ENCODE results near the gene PPM1F. TPM values are rescaled to one million over a fixed set of nuclear protein-coding genes. Genes with fewer than 3 reads are reported as not detected.
"Not testable (repeated sequence)": the region's sequence is repeated elsewhere in the genome, so short reads cannot be mapped to it uniquely, and the experiment has no call there.

Gene PPM1F
- total RNA-seq, 4 donors from 2014 or later = 13.8 to 28.9 (median 21.0) TPM

GRCh38 chr22:21940521-21940920 is 12.1 kb downstream of the PPM1F start:
- TF ChIP-seq CTCF (IDR thresholded peaks at IDR 0.05) (no peak), POLR2A (IDR thresholded peaks at IDR 0.05) (no peak)
- Histone ChIP-seq H3K27ac (peak overlapping the region in 3 of 4 donors; percentile 15 to 95 (median 90)), H3K36me3 (peaks cover 0 to 12% (median 0%) of the 10 kb centered on the region in 3 donors), H3K9me3 (no peaks in the 10 kb centered on the region), H3K4me3 (no peak overlapping the region), H3K27me3 (no peaks in the 10 kb centered on the region), H3K4me1 (peaks cover 0 to 55% (median 5%) of the 10 kb centered on the region in 4 donors)
- no peak for DNase-seq

- not testable (repeated sequence) for DNase-seq, H3K9me3 ChIP-seq, H3K36me3 ChIP-seq, H3K27me3 ChIP-seq, H3K4me3 ChIP-seq
- Histone ChIP-seq H3K4me1 (peaks cover 0 to 55% (median 5%) of the 10 kb centered on the region in 4 donors), H3K27ac (peak overlapping the region; percentile 15 to 95 (median 88))
These were observed 12.7 kb downstream of the PPM1F start for GRCh38 chr22:21939935-21940334.

GRCh38 chr22:21939461-21939913 is 13.2 kb downstream of the PPM1F start:
- H3K4me1 ChIP-seq = peaks cover 0 to 55% (median 5%) of the 10 kb centered on the region in 4 donors
- H3K27me3 ChIP-seq = no peaks in the 10 kb centered on the region
- TF ChIP-seq POLR2A (IDR thresholded peaks at IDR 0.05) = no peak
- no peak for TF ChIP-seq CTCF (IDR thresholded peaks at IDR 0.05)
- no peak for DNase-seq
- peak overlapping the region; percentile 15 to 95 (median 88) for H3K27ac ChIP-seq
- H3K4me3 ChIP-seq = no peak overlapping the region
- no peaks in the 10 kb centered on the region for H3K9me3 ChIP-seq
- peaks cover 0 to 4% (median 0%) of the 10 kb centered on the region in 3 donors for H3K36me3 ChIP-seq

GRCh38 chr22:21938906-21939305 is 13.7 kb downstream of the PPM1F start:
- Histone ChIP-seq H3K4me3 (peak overlapping the region in 1 of 4 donors; percentile 60), H3K4me1 (peaks cover 0 to 55% (median 5%) of the 10 kb centered on the region in 4 donors), H3K27me3 (no peaks in the 10 kb centered on the region), H3K9me3 (no peaks in the 10 kb centered on the region), H3K36me3 (peaks cover 0 to under 1% (median 0%) of the 10 kb centered on the region in 3 donors), H3K27ac (peak overlapping the region; percentile 15 to 95 (median 88))
- TF ChIP-seq CTCF (IDR thresholded peaks at IDR 0.05) (no peak), POLR2A (IDR thresholded peaks at IDR 0.05) (no peak)
- DNase-seq = no peak

GRCh38 chr22:21938071-21938822 is 14.4 kb downstream of the PPM1F start:
- H3K27ac ChIP-seq = peak overlapping the region; percentile 81 to 95 (median 88)
- peak; percentile 90 to 97 (median 96) for DNase-seq
- H3K9me3 ChIP-seq = no peaks in the 10 kb centered on the region
- H3K36me3 ChIP-seq = peaks cover 0 to 7% (median 0%) of the 10 kb centered on the region in 3 donors
- peaks cover 0 to 52% (median 5%) of the 10 kb centered on the region in 4 donors for H3K4me1 ChIP-seq
- no peaks in the 10 kb centered on the region for H3K27me3 ChIP-seq
- TF ChIP-seq POLR2A (IDR thresholded peaks at IDR 0.05) = no peak
- peak; percentile 98 to 100 (median 99) for TF ChIP-seq CTCF (IDR thresholded peaks at IDR 0.05)
- H3K4me3 ChIP-seq = peak overlapping the region; percentile 48 to 69 (median 59)

- Histone ChIP-seq H3K27me3 (no peaks in the 10 kb centered on the region), H3K36me3 (peaks cover 0 to 12% (median 0%) of the 10 kb centered on the region in 3 donors), H3K9me3 (no peaks in the 10 kb centered on the region), H3K27ac (peak overlapping the region; percentile 81 to 95 (median 88)), H3K4me3 (peak overlapping the region in 3 of 4 donors; percentile 58 to 69 (median 60)), H3K4me1 (peaks cover 0 to 47% (median 5%) of the 10 kb centered on the region in 4 donors)
- TF ChIP-seq CTCF (IDR thresholded peaks at IDR 0.05) (no peak), POLR2A (IDR thresholded peaks at IDR 0.05) (no peak)
- no peak for DNase-seq
These were observed 14.9 kb downstream of the PPM1F start for GRCh38 chr22:21937821-21938070.

Measured in Peyer's patch (tissue), 4 donors.